Left lung (tissue), 10 donors: ENCODE data around the gene LAMB1. TPM values are rescaled to one million over a fixed set of nuclear protein-coding genes. Genes with fewer than 3 reads are reported as not detected.

Source experiments
- ATAC-seq: fragments of 200-7000 bp; cut with Tn5 transposase; one replicate; pipeline ENCODE4 v1.9.1; 2020; ENCODE audit warnings: moderate library complexity
- DNase-seq, 4 donors: peaks; one replicate each; pipeline ENCODE4 v3.0.0-alpha.2; 2013 to 2020
- H3K27ac ChIP-seq, 2 donors: fragments of 200-600 bp; sonication (generic) in 1 of 2; one replicate each; pipeline versions ENCODE4 v1.5.0 to v1.8.0; 2020 to 2021
- H3K27me3 ChIP-seq, 2 donors: fragments of 200-600 bp; sonication (generic) in 1 of 2; one replicate each; pipeline versions ENCODE4 v1.5.0 to v1.8.0; 2020 to 2021
- H3K36me3 ChIP-seq, 2 donors: fragments of 200-600 bp; sonication (generic) in 1 of 2; one replicate each; pipeline versions ENCODE4 v1.5.0 to v1.8.0; 2020 to 2021
- H3K4me1 ChIP-seq, 2 donors: fragments of 200-600 bp; one replicate each; pipeline ENCODE4 v1.8.0; 2021
- H3K4me3 ChIP-seq, 2 donors: fragments of 200-600 bp; sonication (generic) in 1 of 2; one replicate each; pipeline versions ENCODE4 v1.5.0 to v1.8.0; 2020 to 2021; ENCODE audit warnings: mild to moderate bottlenecking in 1 of 2
- H3K9me3 ChIP-seq, 2 donors: fragments of 200-600 bp; sonication (generic) in 1 of 2; one replicate each; pipeline versions ENCODE4 v1.5.0 to v1.8.0; 2020 to 2021
- CTCF ChIP-seq, 2 donors: fragments of 200-600 bp; sonication (generic) in 1 of 2; IDR thresholded peaks; one replicate each; pipeline versions ENCODE4 v1.5.0 to v1.8.0; 2021; ENCODE audit warnings: antibody characterized with exemption in 2 of 2
- intact Hi-C, 2 donors: fragments of 100-400 bp; cut with DNase I; formaldehyde crosslinking; loops; one replicate each; pipeline versions ENCODE4 v1.11.2 to v1.14.2; 2022
- polyA plus RNA-seq, 6 donors: library from polyadenylated mRNA; unstranded; fragments of 120-200 nt; gene quantifications; one replicate each; pipeline ENCODE4 v1.2.1, GENCODE V29; 2013; ENCODE audit not compliant: insufficient read length in 6 of 6
- total RNA-seq, 2 donors: library from RNA; stranded (reverse); fragmentation: NEBNext Ultra II Directional; extraction: Animal tissue kit (Norgen Biotek cat#: 25700); gene quantifications; one replicate each; pipeline ENCODE4 v1.2.1, GENCODE V29; 2021
- donor health status: DM: no; HTN: yes; CAD: no.
- donor health status: DM: no; HTN: no; CAD: no.

LAMB1 gene
- total and polyA plus RNA-seq, 8 donors: 175 to 583 (median 505) TPM

GRCh38 chr7:107933386-107934013, 69.5 kb downstream of the LAMB1 start:
- no peak for TF ChIP-seq CTCF (IDR thresholded peaks at IDR 0.05)
- H3K36me3 ChIP-seq: peaks cover 5 to 56% of the 10 kb centered on the region in 2 donors
- no peaks in the 10 kb centered on the region for H3K27me3 ChIP-seq
- DNase-seq (no peak), ATAC-seq (no peak)
- intact Hi-C loops: no loop called here
- no peaks in the 10 kb centered on the region for H3K9me3 ChIP-seq
- H3K27ac ChIP-seq: no peak overlapping the region
- H3K4me1 ChIP-seq: peaks cover 0 to 6% of the 10 kb centered on the region in 2 donors
- no peak overlapping the region for H3K4me3 ChIP-seq

GRCh38 chr7:107932805-107933204, 70.2 kb downstream of the LAMB1 start:
- ATAC-seq (no peak), DNase-seq (no peak)
- H3K27me3 ChIP-seq: no peaks in the 10 kb centered on the region
- intact Hi-C loops: no loop called here
- no peak overlapping the region for H3K27ac ChIP-seq
- peaks cover 5 to 56% of the 10 kb centered on the region in 2 donors for H3K36me3 ChIP-seq
- peaks cover 0 to 3% of the 10 kb centered on the region in 2 donors for H3K4me1 ChIP-seq
- H3K4me3 ChIP-seq: no peak overlapping the region
- H3K9me3 ChIP-seq: no peaks in the 10 kb centered on the region
- TF ChIP-seq CTCF (IDR thresholded peaks at IDR 0.05): no peak

DNA sequence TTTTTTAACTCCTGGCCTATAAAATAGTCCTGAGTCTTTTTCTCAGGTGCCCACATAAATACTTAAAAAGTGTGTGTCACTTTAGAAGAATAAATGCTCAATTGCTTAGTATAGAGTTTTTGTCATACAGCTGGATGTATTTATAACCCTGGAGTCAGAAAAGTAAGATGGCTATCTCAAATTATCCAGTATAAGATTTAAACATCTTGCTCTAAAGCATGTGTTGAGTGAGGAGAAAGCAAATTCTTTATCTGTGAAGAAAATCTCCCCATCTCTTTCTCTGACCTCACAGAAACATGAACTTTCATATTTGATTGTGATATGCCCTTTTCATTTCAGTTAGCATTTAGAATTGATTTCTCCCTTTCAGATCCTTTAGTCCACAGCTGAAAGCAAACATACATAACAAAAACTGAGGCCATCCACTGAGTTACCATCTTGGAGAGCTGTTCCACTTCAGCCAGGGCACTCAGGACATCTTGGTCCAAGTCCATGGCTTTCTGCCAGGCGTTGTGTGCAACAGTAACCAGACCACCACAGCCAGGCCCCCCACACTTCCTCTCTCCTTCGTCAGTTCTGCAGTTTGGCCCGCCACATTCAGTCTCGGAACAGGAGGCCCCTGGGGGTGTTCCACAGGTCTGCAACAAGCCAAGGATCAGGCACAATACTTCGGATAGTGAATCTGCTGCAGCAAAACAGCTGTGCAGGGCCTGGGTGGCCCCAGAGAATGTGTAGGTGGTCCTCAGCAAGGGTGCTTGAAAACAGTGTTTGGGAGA, 71.0 kb downstream of the LAMB1 start:
- peaks cover 5 to 63% of the 10 kb centered on the region in 2 donors for H3K36me3 ChIP-seq

GRCh38 chr7:107926481-107926880, 76.5 kb downstream of the LAMB1 start:
- TF ChIP-seq CTCF (IDR thresholded peaks at IDR 0.05): no peak
- ATAC-seq (no peak), DNase-seq (no peak)
- H3K36me3 ChIP-seq: peaks cover 5 to 76% of the 10 kb centered on the region in 2 donors
- no peaks in the 10 kb centered on the region for H3K9me3 ChIP-seq
- intact Hi-C loops: no loop called here
- H3K27me3 ChIP-seq: no peaks in the 10 kb centered on the region
- H3K4me1 ChIP-seq: peaks cover 0 to 24% of the 10 kb centered on the region in 2 donors
- no peak overlapping the region for H3K4me3 ChIP-seq
- no peak overlapping the region for H3K27ac ChIP-seq

More for the DNA sequence above, 71.0 kb downstream of the LAMB1 start:
- Histone ChIP-seq H3K4me3 (no peak overlapping the region), H3K4me1 (no peaks in the 10 kb centered on the region), H3K27ac (no peak overlapping the region), H3K9me3 (no peaks in the 10 kb centered on the region), H3K27me3 (no peaks in the 10 kb centered on the region)
- intact Hi-C loops: no loop called here
- ATAC-seq (no peak), DNase-seq (no peak)
- no peak for TF ChIP-seq CTCF (IDR thresholded peaks at IDR 0.05)

DNA sequence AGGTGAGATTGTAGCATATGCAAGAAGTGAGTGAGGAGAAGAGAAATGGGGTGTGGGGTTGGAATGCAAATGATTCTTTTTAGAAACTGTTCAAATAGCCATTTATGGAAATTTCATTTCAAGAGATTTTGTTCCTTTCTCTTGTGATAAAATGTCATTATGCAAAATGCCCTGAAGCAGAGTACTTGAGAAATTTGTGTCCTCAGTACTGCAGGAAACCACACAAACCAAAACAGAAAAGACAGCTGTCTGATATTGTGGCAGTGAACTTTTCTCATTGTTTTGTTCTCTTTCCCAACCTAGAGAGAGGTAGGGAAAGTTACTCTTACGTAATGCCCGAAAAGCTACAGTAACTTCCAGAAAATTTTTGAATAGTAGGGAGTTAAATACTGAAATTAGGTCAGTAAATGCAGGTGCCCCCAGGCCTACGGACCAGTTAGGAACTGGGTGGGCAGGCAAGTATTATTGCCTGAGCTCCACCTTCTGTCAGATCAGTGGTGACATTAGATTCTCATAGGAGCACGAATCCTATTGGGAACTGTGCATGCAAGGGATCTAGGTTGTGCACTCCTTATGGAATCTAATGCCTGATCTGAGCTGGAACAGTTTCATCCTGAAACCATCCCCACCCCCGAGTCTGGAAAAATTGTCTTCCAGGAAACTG, 78.0 kb downstream of the LAMB1 start:
- peak overlapping the region in 1 of 2 donors; percentile 46 for H3K27ac ChIP-seq

More for the DNA sequence above, 78.0 kb downstream of the LAMB1 start:
- intact Hi-C loops: no loop called here
- H3K4me1 ChIP-seq: peaks cover 0 to 31% of the 10 kb centered on the region in 2 donors
- peaks cover 0 to 76% of the 10 kb centered on the region in 2 donors for H3K36me3 ChIP-seq
- ATAC-seq: no peak
- H3K4me3 ChIP-seq: no peak overlapping the region
- H3K9me3 ChIP-seq: no peaks in the 10 kb centered on the region
- no peak for TF ChIP-seq CTCF (IDR thresholded peaks at IDR 0.05)
- no peaks in the 10 kb centered on the region for H3K27me3 ChIP-seq
- DNase-seq: no peak
